T-helper 2 cell treated with Interferon-gamma antibody and Interleukin-4, amounts not matched to agents 100 ng/mL and 5 ng/mL, for 36 hours (primary cell): ENCODE measurements around the gene VEGFC. TPM values are rescaled to one million over a fixed set of nuclear protein-coding genes. Genes with fewer than 3 reads are reported as not detected.

Experiments
- intact Hi-C: fragments of 100-400 bp; cut with micrococcal nuclease; formaldehyde crosslinking; loops from one replicate; pipeline ENCODE4 v1.15.1; 2023
- total RNA-seq: library from RNA; stranded (reverse); gene quantifications from 2 replicates; pipeline ENCODE4 v1.2.3, GENCODE V29; 2022

Gene VEGFC
- 0.34 and 0.36 TPM in 2 replicates for total RNA-seq

GRCh38 chr4:176792326-176793059 is at the start of gene VEGFC:
Gene VEGFC (minus strand): TSS chr4:176792922. CDS start chr4:176792311, 611 bp downstream.
- intact Hi-C loops: loop anchor here (5.0 kb wide), 3 partner anchors 110 to 650 kb away; partner anchors contain the start of gene AGA

- intact Hi-C loops: no loop called here
These were observed 49.0 kb upstream of the VEGFC start for GRCh38 chr4:176841711-176842112.

GRCh38 chr4:176840166-176840565 is 47.4 kb upstream of the VEGFC start:
- intact Hi-C loops: no loop called here

GRCh38 chr4:176839656-176840055 is 46.9 kb upstream of the VEGFC start:
- intact Hi-C loops: no loop called here

- intact Hi-C loops: no loop called here
These were observed 46.1 kb upstream of the VEGFC start for GRCh38 chr4:176838601-176839433.

- intact Hi-C loops: no loop called here
These were observed 44.6 kb upstream of the VEGFC start for GRCh38 chr4:176837169-176837895.

GRCh38 chr4:176834531-176834930 is 41.8 kb upstream of the VEGFC start:
- intact Hi-C loops: no loop called here

- intact Hi-C loops: no loop called here
These were observed 40.9 kb upstream of the VEGFC start for GRCh38 chr4:176833400-176834175.

GRCh38 chr4:176830971-176831370 is 38.2 kb upstream of the VEGFC start:
- intact Hi-C loops: no loop called here

GRCh38 chr4:176825586-176825985 is 32.9 kb upstream of the VEGFC start:
- intact Hi-C loops: no loop called here

- intact Hi-C loops: no loop called here
These were observed 32.1 kb upstream of the VEGFC start for GRCh38 chr4:176824645-176825366.

GRCh38 chr4:176818531-176818930 is 25.8 kb upstream of the VEGFC start:
- intact Hi-C loops: no loop called here

GRCh38 chr4:176817204-176817603 is 24.5 kb upstream of the VEGFC start:
- intact Hi-C loops: no loop called here

- intact Hi-C loops: no loop called here
These were observed 22.0 kb upstream of the VEGFC start for GRCh38 chr4:176814770-176815169.

- intact Hi-C loops: no loop called here
These were observed 17.9 kb upstream of the VEGFC start for GRCh38 chr4:176810481-176811249.

- intact Hi-C loops: no loop called here
These were observed 14.2 kb upstream of the VEGFC start for GRCh38 chr4:176806778-176807375.

GRCh38 chr4:176805155-176805554 is 12.4 kb upstream of the VEGFC start:
- intact Hi-C loops: no loop called here

GRCh38 chr4:176800891-176801534 is 8.3 kb upstream of the VEGFC start:
- intact Hi-C loops: no loop called here

GRCh38 chr4:176799653-176800052 is 6.9 kb upstream of the VEGFC start:
- intact Hi-C loops: no loop called here
